GM18520 (cell line): Measurements from ENCODE around the gene SLX4IP.

ENCODE experiments used
- ATAC-seq: cut with Tn5 transposase; IDR thresholded peaks from one replicate; pipeline ENCODE4 v1.9.1; 2021; ENCODE audit not compliant: unreplicated experiment

Gene SLX4IP

DNA sequence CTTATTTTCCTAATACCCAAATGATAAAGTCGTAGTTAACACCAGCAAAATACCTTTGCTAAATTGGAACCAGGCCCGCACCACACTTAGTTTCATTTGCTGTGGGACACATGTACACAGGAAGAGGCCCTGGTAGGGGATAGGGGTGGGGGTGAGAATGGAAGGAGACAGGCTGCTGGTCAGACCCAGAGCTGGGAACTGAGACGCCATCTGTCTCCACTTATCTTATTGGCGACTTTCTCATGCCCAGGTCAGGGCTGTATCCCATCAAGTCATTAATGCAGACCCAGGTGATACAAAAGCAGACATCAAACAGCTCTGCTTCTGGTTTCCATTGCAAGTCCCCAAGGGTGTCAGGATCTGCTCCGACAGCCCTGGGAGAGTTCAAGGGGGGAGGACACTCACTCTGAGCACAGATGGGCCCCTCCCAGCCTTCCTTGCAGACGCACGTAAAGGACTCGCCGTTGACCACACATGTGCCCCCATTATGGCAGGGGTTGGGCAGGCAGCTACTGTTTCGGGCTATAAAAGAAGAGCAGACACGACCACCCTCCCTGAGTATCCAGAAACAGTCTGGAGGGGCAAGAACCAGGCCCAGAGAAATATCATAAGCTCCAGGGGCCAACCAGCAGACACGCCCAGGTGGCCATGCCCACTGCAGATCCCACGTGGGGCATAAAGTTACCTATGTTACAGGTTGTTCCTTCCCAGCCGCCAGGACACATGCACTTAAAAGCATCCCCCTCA lies 209.5 kb downstream of the SLX4IP start:
- no peak for ATAC-seq

DNA sequence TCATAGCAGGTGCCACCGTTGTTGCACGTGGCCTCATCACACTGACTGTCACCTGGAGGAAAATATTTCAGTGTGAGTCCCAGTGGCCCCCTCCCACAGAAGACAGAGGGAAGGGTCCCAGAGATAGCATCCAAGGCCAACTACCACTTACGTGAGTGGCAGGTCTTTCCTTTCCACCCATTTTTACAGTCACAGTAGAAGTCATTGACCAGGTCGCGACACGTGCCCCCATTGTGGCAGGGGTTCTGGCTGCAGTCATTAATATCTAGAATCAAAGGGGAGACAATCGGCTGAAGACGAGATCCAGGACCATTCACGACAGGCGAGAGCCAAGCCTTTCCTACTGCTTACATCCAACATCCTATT lies 210.1 kb downstream of the SLX4IP start:
- ATAC-seq = no peak

DNA sequence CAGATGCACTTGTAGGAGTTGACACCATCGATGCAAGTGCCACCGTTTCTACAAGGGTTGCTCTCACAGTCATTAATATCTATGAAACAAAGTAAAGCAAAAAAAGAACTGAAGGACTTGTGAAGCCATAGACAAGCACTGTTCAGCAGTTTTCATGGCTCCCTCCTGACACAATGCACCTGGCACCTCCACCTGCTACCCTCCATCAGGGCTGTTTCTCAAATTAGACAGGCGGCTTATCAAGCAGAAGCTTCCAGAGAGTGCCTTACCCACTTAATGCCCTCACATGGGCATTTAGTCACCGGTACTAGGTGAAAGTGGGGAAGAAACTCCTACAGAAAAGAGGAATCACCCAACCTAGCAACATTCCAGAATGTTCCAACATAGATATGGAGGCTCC lies 210.9 kb downstream of the SLX4IP start:
- ATAC-seq = no peak

GRCh38 chr20:10646886-10647420 lies 211.8 kb downstream of the SLX4IP start:
- no peak for ATAC-seq

- no peak for ATAC-seq
These were observed 212.4 kb downstream of the SLX4IP start for GRCh38 chr20:10647471-10647870.

DNA sequence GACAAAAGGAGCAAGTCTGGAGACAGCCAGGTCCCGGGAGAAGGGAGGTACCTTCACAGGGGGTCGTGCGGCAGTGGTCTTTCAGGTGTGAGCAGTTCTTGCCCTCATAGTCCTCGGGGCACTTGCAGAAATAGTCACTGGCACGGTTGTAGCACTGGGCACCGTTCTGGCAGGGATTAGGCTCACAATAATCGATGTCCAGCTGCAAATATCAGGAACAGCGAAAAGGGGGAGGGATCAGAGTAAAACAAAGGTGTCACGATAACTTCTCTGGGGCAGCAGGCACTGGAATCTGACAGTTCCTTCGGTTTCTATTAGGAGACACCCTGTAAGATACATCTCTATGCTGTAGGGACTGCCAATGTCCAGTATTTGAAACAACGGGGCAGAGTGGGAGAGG lies 212.8 kb downstream of the SLX4IP start:
- no peak for ATAC-seq

DNA sequence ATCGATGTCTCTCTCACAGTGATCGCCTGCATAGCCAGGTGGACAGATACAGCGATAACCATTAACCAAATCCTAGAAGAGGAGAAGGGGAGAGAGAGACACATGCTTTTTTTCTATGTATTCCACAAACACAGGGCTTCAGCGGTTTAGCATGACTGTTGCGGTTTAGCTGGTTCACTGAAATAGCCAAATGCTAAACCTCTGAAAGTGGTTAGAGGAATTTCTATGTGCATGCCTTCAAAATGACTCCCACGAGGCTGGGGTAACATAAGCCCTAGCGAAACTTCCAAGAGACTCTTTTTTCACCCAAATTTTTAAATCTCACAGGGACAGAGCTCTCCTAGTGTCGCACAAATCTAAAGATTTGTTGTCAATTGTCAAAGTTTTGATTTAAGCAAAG lies 213.5 kb downstream of the SLX4IP start:
- no peak for ATAC-seq

DNA sequence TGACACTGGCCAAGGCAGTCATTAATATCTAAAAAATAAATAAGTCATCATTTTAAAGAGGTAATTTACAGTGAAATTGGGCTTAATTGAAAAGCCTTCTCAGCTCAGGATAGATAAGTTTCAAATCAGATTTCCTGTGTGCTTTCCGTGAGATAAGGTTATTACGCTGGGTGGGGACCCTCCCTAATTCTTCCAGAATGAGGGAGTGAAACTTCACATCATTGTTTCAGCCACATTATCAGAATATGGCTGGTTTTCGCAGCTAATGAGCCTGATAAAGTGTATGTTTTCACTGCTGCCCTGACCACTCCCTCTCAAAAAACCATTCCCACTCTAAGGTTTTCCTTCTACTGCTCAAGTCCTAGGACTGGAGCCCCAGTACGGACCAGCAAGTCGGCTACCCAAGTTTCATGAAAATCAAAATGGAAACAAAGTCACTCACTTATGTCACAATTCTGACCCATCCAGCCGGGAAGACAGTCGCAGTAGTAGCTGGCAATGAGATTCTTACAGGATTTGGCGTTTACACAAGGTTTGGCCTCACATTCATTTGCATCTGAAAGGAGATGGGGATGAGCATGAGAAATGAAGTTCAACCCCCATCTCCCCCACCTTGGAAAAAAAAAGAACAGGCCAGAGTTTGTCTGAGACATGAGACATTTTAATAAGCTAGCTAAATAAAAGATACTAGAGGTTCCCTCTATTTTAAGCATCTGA lies 214.1 kb downstream of the SLX4IP start:
- ATAC-seq = no peak

DNA sequence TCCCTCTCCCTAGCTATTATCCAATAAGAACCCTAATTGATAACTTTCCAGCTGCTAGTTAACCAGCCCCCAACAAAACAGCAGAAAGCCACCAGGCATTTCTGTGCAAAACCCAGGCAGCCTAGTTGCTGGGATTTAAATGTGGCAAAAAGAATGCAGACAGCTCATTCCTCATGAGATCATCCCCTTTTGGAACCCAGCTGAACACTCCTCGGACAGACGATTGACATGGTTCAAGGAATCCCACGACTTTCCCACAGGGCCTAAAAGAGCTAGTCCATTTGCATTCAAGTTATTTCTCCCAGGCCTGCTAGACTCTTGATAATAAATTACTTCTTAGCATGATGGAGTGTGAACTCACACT lies 214.7 kb downstream of the SLX4IP start:
- ATAC-seq = no peak

DNA sequence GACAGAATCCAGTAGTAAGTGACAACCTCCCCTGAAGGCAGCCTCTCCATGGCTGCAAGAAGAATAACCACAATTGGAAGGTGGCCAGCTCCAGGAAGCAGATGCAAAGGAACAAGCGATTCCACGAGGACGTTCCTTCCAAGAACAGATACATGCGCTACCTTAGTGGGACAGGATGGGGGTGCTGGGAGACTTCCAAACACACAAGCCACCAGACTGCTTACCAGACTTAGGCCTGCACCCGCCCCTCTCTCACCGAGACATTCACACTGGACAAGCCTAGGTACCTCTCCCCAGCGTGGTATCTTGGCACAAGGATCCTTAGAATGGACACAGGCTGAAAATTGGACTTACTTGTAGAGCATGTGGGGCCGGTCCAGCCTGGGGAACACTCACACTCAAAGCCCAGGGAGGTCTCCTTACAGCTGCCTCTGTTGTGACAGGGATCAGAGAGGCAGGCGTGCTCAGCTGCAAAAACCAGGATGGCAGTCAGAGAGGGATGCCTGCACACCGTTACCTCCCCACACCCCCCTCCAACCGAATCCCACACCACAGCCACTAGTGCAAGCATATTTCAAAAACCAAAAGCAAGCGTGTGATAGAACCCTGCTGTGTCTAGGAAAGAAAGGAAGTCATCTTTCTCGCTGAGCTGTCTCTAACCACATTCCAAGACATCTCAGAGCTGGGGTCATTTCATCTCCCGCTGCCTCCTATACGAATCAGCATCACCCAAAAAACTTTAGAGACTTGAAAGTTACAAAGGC lies 216.3 kb downstream of the SLX4IP start:
- no peak for ATAC-seq

DNA sequence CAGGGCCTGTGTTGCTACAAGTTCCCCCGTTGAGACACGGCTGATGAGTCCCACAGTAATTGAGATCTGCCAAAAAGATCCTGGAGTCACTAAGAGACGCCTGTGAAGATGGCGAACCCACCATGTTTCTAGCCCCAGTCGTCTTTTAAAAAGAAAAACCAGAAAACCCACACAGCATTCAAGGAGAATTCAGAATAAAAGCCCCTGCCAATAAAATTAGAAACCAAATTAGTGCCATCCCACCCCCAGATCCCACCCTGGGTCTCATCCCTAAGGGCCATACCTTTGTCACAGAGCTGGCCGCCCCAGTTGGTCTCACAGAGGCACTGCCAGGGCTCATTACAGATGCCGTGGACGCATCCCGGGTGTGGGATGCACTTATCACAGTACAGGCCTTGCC lies 217.1 kb downstream of the SLX4IP start:
- ATAC-seq = no peak

DNA sequence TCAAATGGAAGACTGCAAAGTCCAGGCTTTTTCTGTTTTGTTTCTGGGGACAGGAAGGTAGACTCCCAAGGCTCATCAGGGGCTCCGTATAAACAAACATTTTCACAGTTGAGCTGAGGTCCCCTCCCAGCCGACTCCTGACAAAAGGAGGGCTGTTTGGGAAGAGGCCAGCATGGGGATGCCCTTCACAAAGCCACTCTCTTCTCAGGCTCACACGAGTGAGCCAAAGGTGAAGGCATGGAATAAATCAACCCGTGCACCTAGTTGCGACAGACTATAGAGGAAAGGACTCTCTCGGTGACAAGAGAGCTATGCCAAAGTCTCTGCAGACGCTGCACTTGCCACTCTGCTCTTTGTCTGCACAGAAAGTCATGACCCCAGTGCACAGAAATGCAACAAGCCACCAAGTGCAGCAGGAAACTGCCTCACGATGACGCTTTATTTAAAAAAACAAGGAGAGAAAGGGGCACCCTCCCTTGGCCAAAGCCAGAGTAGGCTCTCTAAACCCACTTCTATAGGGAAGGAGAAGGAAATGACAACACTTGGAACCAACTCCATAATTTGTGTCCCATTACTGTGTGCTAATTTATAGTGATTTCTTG lies 217.7 kb downstream of the SLX4IP start:
- no peak for ATAC-seq

DNA sequence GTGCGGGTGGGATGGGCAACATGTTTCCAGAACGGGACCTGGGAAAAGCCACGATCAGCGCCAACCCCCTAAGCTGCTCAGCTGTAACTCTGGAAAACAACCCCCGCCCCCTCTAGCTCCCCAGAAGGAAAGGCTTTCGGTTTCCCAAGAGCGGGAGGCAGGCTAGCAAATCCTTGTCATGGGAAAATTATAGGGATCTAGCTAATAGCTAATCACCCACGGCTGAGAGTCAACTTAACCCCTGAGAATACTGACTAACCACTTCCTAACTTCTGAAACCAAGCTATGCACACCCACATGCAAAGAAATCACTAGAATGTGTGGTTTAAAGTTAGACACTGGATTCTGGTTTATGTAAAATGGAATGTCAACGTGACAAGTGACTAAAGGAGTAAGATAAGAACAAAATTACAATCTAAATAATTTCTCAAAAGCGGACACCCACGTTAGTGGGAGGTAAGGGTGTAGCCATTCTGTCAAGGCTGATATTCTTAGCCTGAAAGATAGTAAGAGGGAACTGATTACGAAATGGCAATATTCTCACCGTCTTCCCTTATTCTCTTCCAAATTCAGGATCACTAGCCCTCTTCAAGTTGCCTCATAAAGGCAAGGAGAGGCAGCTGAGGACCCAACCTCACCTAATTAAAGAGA lies 218.6 kb downstream of the SLX4IP start:
- ATAC-seq = no peak

GRCh38 chr20:10654250-10654610 lies 219.1 kb downstream of the SLX4IP start:
- ATAC-seq = no peak

DNA sequence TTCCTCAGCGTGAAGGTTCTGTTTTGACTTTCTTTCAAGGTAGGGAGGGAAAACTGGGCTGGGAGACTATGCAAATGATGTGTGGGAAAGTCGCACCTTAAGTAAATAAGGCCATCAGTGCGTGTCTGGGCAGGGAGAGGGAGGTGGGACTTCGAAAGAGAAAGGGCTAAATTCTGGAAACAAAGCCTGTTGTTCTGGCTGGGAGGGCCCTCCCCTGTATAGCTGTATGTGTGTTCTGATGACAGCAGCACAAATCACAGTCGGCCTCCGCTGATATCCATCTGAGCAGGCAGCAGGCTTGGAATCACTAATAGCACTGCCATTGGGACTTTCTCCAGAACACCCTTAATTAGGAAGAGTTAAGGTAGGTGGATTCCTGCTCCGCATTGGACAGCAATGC lies 219.5 kb downstream of the SLX4IP start:
- ATAC-seq = peak; percentile 45

DNA sequence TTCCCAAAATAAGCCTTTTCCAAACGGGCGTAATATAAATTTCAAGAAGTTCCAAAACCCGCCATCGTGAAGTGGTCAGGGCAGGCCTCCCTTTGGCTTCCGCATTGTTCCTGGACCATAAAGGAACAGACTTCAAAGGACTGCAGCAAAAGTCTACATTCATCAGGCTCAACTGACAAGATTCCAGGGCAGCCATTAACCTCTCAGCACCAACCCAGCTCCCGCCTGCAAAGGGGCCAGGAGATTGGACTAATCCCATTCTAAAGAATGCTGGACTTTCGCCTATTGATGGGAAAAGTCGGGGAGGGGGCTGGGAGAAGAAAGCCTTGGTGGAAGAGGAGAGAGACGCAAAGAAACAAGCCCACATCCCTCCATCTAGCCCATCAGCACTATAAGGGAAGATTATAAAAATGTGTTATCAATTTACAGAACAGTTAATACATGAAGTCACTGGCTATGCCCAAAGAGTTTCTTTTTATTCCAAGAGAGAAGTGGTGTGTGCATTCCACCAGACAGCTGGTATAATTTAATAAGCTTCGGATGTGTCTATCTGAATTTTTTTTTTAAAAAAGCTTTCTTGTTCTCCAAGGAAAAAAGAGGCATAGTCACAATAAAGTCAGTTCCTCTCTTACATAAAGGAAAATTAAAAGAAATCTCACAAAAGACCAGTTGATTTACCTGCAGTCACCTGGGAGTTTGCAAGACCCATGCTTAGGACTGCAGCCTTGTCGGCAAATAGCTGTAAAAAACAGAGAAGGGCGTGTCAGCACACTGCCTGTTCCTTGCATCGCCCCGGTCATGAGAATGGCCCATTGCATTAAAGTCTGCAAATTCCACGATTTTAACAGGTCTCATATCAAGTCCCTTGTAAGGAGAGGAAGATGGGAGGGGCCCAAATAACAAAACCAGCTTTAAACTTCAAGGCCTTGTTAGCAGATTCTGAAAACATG lies 220.9 kb downstream of the SLX4IP start:
- no peak for ATAC-seq

GRCh38 chr20:10657453-10657852 lies 222.3 kb downstream of the SLX4IP start:
- no peak for ATAC-seq

- ATAC-seq = no peak
These were observed 223.1 kb downstream of the SLX4IP start for GRCh38 chr20:10658051-10658823.
